Measurements from ENCODE around the gene HTD2.
"Not testable (repeated sequence)": the region's sequence is repeated elsewhere in the genome, so short reads cannot be mapped to it uniquely, and the experiment has no call there.

Gene HTD2

DNA sequence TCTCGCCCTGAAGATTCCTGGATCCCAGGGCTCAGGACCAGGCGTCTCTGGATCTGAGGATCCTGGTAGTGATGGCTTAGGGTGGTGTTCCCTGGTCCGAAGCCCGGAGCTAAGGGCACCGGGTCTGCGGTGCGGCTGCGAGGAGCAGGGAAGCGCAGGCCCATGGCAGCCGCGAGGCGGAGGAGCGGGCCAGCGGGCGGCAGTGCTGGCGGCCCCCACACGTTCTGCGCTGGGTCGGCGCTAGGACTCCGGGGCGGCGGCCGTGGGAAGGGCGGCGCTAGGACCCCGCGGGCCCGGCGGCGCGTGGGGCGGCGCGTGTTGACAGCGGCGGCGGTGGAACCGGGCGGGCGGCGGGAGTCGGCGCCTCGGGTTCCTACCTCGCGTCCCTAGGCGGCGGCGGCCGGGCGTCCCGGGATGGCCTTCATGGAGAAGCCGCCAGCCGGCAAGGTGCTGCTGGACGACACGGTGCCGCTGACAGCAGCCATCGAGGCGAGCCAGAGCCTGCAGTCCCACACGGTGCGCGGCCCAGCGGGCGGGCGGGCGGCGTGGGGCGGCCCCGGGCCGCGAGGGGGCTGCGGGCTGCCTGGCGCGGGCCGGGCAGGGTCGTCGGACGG is 26.4 kb downstream of the HTD2 start, which contains the start of gene PXK:
TSS of gene PXK (plus strand) at position 318 of the 614 bp plus-strand sequence. CDS start at position 415, 97 bp downstream.
- peak; percentile 74 to 76 for DNase-seq (ENCODE audit: low read depth in 2 of 2)

DNA sequence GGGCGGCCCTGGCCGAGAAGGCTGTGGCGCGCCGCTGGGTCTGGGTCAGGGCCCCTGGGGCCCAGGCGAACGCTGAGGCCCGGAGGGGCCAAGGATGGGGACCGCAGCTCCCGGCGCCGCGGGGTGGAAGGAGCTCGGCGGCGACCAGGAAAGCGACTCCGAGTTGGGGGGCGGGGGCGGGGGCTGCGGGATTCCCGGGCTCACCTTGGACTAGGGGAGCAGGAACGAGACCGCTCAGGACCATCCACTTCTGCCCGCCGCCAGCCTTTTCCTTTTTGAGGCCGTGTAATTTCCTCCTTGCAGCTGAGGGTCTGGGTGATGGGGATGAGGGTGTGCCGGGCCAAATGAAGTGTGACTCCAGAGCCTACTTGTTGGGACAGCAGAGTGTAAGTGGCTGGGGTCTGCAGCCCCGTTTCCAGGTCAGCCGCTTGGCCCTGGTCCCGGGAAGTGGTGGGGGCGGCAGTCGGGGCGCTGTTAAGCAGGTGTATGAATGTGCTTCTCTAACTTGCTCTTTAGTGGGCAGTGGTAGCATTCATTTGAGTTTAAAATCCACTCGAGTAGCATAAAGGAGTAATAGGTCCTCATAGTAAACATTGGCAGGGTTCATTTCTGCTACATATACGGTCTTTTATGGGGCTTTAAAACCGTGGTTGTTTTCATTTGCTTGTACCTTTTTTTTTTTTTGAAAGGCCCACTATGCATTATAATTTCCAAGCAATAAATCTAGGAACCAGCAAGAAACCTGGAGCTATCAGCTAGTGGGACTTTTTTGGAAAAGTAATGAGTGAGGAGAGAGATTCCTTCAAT is 27.1 kb downstream of the HTD2 start:
- no peak for DNase-seq (ENCODE audit: low read depth in 2 of 2)

DNA sequence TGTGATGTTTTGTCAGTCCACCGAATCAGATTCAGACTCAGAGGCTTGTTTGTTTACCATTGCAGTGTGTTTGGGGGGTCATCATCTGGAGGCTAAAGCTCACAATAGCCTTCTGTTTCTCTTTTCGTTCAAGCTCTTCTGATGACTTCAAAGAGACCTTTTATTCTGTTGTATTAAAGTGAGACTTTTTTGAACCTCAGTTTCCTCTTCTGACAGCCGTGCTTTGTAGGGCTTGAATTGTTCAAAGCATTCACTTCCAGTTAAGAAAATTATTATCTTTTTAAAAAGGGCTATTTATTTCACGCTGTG is 27.6 kb downstream of the HTD2 start:
- DNase-seq (ENCODE audit: low read depth in 2 of 2): no peak

DNA sequence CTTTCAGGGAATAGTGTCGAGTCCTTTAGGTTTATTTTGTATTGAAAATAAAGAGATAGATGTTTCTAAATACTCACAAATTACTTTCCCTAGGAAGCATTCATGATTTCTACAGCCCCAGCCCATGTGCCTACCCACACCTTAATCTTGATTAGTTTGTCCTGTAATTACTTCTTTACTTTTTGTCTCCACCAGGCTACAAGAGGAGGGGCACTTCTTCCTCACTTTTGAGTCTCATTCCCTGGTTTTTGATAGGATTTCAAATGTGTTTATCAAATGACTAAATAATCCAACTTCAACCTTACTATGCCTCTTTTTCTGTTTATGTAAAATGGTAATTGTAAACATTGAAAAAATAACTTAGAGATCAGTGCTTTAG is 28.2 kb downstream of the HTD2 start:
- DNase-seq (ENCODE audit: low read depth in 2 of 2): no peak

DNA sequence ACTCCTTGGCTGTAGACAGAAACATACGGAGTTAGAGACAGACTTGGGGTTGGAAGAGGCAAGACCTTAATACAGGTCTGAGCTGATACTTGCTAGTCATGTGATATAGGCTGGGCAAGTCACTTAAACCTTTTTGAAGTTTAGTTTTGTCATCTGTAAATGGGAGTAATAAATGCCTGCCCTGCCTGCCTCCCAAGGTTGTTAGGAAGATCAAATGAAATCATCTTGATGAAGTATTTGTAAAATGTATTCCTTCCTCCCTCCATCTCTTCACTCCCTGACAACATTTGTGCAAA is 29.3 kb downstream of the HTD2 start:
- no peak for DNase-seq (ENCODE audit: low read depth in 2 of 2)

DNA sequence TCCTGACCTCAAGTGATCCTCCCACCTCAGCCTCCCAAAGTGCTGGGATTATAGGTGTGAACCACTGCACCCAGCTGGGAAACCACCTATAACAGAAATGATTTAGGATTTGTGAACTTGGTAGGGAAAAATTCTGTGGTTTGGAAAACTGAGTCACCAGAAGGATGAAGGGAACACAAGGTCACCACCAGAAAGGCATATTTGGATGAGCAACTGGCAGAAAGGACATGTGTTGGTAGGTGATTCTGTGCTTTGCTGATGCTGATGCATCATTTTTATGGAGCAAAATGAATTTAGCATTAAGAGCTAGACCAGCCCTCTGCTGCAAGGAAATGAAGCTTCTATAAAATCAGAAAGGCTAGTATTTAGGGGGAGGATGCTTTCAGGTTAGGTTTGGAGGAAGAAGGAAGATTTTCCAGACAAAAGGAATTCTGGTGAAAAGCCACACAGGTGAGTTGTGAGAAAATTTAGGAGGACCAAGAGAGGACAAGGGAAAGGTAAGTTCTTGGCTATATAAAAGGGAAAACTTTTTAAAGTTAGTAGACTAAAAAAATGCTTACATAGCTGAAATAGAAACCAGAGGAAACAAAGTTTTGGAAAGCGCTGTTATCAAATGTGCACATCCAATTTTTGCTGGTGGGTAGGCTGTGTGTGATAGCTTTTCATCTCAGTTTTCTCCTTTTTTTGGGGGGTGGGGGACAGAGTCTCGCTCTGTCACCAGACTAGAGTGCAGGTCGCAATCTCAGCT is 30.0 kb downstream of the HTD2 start:
- DNase-seq (ENCODE audit: low read depth in 2 of 2): no peak

DNA sequence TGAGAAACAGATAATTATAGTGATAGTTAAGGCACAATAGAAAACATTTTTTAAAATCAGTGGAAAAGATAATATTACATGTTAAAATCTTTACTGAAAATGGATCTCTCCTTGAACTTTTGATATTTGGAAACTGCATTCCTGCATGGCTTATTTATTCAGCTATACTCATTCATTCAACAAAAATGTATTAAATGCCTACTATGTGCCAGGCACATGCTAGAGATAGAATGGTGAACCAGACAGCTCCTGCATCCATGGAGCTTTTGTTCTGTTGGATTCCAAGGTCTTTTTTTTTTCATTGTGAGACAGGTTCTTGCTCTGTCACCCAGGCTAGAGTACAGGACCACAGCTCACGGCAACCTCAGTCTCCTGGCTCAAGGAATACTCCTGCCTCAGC is 30.9 kb downstream of the HTD2 start:
- no peak for DNase-seq (ENCODE audit: low read depth in 2 of 2)

DNA sequence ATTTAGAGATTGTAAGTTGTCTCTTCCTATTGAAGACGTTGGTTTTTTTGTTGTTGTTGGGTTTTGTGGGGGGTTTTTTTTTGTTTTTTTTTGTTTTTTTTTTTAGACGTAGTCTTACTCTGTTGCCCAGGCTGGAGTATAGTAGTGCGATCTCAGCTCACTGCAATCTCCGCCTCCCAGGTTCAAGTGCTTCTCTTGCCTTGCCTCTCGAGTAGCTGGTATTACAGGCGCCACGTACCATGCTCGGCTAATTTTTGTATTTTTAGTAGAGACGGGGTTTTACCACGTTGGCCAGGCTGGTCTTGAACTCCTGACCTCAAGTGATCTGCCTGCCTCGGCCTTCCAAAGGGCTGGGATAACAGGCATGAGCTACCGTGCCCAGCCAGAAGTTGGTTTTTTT is 32.8 kb downstream of the HTD2 start:
- DNase-seq (ENCODE audit: low read depth in 2 of 2): not testable (repeated sequence)

DNA sequence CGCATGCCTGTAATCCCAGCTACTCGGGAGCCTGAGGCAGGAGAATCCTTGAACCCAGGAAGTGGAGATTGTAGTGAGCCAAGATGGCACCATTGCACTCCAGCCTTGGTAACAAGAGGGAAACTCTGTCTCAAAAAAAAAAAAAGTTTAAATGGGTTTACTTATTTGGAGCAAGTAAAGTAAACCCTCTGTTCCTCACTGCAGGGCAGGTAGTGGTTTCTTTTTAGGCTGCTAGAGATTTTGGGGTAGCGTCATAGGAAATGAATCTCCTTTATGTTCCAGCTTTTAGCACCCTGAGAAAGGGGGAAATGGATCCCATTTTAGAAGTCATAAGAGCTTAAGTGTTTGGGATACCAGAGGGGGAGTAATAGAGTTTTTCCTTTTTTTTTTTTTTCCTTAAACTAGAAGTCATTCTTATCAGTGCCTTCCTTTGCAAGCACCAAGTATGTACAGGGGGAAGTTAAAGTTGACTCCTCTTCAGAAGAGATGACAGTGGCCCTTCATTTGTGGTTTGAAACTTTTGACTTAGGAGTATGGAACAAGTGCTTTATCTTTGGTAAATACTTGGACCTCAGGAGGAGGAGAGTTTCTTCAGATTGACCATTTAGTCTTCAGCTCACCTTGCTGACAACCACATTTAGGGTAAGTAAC is 34.4 kb downstream of the HTD2 start:
- DNase-seq (ENCODE audit: low read depth in 2 of 2): no peak

DNA sequence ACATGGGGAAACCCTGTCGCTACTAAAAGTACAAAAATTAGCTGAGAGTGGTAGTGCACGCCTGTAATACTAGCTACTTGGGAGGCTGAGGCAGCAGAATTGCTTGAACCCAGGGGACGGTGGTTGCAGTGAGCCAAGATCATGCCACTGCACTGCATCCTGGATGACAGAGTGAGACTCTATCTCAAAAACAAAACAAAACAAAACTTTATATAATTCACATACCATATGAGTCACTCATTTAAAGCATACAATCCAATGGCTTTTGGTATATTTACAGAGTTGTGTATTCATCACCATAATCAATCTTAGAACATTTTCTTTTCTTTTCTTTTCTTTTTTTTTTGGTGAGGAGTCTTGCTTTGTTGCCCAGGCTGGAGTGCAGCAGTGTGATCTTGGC is 35.1 kb downstream of the HTD2 start:
- DNase-seq (ENCODE audit: low read depth in 2 of 2): no peak

DNA sequence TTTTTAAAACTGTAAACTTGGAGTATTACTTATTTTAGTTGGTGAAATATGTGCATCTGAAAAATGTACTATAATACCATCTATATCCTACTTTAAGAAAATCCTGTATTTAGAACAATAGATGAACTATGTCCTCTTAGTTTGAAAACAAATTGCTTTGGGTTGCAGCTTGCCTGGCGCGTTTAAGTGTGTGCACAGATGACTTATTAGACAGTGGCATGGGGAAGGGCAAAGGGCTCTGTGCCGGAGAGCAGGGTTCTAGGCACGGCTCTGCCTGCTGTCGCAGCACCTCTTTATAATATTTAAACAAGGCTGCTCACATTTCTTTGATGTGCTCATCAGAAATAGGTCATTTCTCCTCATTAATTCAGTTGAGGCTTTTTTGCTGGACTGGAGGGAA is 36.4 kb downstream of the HTD2 start:
- no peak for DNase-seq (ENCODE audit: low read depth in 2 of 2)

DNA sequence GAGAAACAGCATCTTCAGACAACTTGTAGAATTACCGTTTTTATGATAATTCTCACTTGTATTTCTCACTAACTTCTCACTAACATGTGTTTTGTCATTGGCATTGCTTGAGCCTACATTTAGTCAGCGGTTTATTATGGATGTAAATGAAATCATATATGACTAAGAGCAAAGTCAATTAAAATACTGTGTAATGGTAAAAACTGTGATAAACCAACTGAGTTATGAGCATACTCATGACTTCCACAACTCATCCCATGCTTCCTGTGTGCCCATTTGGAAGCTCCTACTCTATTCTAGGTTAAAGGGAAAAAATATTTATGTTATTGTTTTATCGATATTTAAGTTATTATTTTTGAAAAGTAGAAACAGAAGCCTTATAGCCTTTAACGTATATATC is 39.1 kb downstream of the HTD2 start:
- no peak for DNase-seq (ENCODE audit: low read depth in 2 of 2)

DNA sequence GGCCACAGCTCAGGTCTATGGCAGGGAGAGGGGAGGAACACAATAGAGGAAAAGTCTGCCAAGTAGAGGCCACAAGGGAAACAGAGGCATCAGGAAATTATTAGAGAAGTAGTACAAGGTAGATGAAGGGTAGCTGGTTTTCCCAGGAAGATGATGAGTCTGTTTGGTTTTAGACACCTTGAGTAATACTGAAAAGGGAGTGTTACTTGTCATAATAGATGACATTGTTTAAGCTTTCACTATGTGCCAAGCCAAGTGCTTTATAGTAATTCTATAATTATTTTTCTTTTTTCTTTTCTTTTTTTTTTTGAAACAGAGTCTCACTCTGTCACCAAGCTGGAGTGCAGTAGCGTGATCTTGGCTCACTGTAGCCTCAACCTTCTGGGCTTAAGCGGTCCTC is 40.0 kb downstream of the HTD2 start:
- DNase-seq (ENCODE audit: low read depth in 2 of 2): no peak

DNA sequence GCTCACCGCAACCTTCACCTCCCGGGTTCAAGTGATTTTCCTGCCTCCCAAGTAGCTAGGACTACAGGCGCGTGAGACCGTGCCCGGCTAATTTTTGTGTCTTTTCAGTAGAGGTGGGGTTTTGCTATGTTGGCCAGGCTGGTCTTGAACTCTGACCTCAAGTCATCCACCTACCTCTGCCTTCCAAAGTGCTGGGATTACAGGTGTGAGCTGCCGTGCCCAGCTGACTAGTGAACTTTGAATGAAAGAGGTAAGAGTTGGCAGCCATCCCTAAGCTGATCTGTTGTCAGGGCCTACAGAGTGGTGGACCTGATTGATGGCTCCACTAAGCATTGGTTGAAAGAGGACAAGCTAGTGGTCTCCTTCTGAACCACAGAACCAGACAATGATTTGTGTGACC is 41.7 kb downstream of the HTD2 start:
- no peak for DNase-seq (ENCODE audit: low read depth in 2 of 2)

DNA sequence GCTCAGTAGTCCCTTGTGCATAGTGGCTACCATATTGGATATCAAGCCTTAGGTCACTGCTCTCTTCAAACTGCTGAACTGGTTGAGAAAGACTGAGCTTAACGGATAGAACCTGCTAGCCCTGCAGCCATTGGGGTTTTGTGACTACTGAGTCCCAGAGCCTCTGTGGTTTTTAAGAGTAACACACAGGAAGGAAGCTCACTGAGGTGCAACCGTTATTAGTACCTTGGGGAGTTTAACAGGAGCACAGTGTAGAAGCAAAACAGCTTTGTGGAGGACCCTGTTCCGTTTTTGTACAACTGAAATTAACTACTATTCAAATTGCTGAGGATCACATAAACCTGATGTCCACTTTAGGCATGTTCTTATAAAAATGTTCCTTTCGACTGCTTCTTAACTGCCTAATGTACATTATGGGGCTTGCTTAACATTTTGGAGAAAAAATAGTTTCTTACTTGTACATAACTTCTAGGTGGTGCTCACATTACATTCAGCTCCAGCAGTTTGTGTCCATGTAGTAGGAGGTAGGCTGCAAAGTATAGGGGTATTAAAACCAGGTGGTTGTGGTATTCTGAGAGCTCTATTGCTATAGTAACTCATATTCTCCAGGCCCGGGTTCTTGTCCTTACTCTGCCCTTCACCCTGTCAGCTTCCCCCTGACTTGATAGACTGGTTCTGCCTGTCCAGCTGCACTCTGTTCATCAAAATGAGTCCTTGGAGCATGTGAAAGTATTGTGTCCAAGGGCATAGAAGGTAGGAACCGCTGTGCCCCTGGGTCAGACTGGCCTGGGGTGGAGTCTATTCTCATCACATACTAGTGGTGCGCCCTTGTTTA is 43.7 kb downstream of the HTD2 start:
- DNase-seq (ENCODE audit: low read depth in 2 of 2): no peak

DNA sequence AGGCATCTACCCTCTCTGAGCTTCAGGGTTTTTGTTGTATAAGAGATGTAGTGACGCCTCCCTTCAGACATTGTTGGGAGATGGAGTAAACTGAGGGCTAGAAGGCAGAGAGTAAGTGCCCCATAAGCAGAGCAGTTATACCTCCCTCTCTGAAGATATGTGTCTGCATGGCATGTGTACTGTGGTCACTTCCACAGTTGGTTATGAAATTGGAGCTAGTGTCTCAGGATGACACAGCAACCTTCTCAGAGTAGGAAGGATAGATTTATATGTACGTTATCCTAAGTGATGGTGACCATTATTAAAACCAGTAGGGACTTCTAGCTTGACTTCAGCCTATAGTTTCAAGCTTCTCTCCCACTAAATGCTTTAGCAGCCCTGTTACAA is 44.3 kb downstream of the HTD2 start:
- DNase-seq (ENCODE audit: low read depth in 2 of 2): no peak

DNA sequence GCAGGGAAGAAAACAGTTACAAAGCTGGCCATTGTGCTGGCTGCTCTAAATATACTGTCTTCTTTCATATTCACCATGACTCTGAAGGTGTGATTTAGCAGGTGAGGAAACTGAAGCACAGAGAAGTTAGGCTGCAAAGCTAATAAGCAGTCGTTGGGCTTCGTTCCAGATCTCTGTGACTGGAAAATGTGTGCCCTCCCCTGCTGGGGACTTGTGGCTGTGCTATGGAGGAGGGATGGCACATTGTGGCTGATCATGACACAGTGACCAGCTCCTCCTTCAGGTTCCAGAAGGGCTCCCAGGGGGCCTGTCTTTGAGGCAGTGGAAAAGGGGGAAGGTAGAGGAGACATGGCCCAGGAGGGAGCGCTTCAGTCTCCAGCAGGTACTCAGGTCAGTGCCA is 45.6 kb downstream of the HTD2 start:
- DNase-seq (ENCODE audit: low read depth in 2 of 2): no peak

DNA sequence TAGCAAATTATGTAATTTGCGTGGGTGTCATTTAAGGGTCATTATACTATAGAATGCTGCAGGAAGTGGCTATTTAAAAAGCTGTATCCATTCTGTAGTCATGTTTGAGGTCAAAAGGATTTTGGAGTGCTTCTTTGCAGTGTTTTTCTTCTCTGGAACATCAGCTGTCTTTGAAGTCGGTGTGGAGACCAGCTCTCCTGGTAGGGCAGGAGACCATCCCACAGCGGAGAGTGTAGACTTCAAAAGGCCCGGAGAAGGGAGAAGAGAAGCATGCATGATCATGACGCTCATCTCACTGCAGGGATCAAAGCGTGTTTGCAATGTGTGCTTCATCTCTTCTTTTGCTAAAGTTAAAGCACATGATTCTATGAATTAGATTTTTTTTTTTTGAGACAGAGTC is 46.3 kb downstream of the HTD2 start:
- DNase-seq (ENCODE audit: low read depth in 2 of 2): no peak

DNA sequence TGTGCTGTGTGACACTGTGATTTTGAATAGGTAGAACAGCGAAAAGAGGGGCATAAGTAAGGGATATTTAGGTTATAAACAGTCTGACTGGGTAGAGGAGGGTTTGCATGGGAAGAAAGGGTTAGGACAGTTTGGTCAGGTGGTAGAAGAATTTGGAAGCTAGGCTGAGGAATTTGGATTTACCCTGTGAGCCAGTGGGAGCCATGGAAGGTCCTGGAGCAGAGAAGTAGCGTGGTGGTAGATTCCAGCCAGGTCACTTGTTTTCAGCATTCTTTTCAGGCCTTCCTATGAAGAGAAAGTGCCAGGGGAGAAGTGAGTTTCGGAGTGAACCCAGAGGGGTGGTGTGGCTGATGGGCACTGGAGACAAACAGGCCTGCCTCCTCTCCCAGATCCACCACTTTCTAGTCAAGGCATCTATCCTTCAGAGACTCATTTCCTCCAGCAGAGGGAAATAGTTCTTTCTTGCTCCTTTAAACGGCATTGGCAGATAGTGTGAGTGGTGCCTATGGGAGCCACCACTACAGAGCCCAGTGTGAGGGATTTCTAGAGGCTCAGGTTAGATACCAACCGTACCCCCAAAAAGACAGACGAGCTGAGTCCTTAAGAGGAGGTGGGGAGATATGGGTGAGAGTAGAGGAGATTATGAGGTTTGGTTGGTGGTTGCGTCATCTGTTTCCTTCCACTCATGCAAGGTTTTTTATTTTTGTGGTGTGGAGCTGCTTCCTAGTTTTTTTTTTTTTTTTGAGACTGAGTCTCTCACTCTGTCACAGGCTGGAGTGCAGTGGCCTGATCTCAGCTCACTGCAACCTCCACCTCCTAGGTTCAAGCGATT is 47.6 kb downstream of the HTD2 start:
- DNase-seq (ENCODE audit: low read depth in 2 of 2): no peak

DNA sequence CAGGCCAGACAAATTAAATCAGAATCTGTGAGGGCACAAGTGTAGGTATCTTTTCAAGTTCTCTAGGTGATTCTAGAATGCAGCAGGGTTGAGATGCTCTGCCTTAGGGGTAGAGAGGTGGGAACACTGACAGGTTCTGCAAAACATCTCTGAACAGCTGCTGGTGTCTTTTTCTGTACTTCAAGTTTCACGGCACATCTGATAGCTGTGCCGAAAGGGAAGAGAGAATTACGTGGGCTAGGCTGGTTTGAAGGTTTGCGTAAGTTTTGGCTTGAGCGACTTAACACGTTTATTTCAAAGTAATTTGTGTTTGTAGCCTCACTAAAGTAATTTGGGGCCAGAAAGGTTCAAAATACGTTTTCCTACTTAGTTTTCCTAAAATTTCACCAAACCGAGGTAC is 48.9 kb downstream of the HTD2 start:
- no peak for DNase-seq (ENCODE audit: low read depth in 2 of 2)

DNA sequence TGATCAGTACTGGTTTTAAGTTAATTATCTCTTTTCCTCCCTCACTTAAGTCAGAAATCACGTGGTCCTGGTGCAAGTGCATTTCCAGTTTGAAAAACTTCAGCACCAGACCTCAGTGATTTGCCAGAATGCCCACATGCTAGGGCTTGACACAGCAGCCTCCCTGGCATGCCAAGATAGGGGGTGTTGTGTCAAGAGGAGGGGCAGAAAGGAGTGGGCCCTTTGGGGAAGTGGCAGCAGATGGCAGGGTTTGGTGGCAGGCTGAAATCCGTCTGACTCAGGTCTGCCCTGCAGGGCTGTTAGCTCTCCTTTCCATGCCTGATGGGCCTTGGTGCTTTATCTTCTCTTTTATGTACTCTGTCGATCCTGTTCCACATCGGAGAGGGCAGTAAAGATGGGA is 49.7 kb downstream of the HTD2 start:
- DNase-seq (ENCODE audit: low read depth in 2 of 2): no peak

All from stimulated activated CD4-positive, alpha-beta T cell treated with anti-CD3 and anti-CD28 coated beads, Interleukin-4, amount 100 ng/mL, for 48 hours (primary cell).